Colon (tissue), 2 donors: ENCODE measurements around the gene TOMM5.

Source experiments
- FAIRE-seq: peaks from 2 replicates; lab custom pipeline; 2012; peaks lifted over from hg19 to GRCh38; lab: Jason Lieb, UNC
- donor health status: control.
- donor health status: control.

The TOMM5 gene

GRCh38 chr9:37562826-37563225, 29.6 kb downstream of the TOMM5 start:
- FAIRE-seq, result no peak

- no peak for FAIRE-seq
Measured at GRCh38 chr9:37561682-37562081, 30.7 kb downstream of the TOMM5 start.

GRCh38 chr9:37559855-37560592, 32.4 kb downstream of the TOMM5 start:
- no peak for FAIRE-seq

GRCh38 chr9:37559125-37559524, 33.3 kb downstream of the TOMM5 start:
- no peak for FAIRE-seq

GRCh38 chr9:37555786-37556185, 36.6 kb downstream of the TOMM5 start:
- no peak for FAIRE-seq

GRCh38 chr9:37554318-37554717, 38.1 kb downstream of the TOMM5 start:
- FAIRE-seq, result no peak

GRCh38 chr9:37551888-37552287, 40.5 kb downstream of the TOMM5 start:
- FAIRE-seq, result no peak

GRCh38 chr9:37551468-37551867, 40.9 kb downstream of the TOMM5 start:
- no peak for FAIRE-seq

- no peak for FAIRE-seq
Measured at GRCh38 chr9:37550781-37551180, 41.6 kb downstream of the TOMM5 start.

- FAIRE-seq, result no peak
Measured at GRCh38 chr9:37549527-37549926, 42.9 kb downstream of the TOMM5 start.

GRCh38 chr9:37547328-37547878, 45.0 kb downstream of the TOMM5 start:
- no peak for FAIRE-seq

- FAIRE-seq, result no peak
Measured at GRCh38 chr9:37543468-37543867, 48.9 kb downstream of the TOMM5 start.

GRCh38 chr9:37542895-37543294, 49.5 kb downstream of the TOMM5 start:
- FAIRE-seq, result no peak

GRCh38 chr9:37542488-37542887, 49.9 kb downstream of the TOMM5 start:
- no peak for FAIRE-seq

- FAIRE-seq, result no peak
Measured at GRCh38 chr9:37541465-37541864, 50.9 kb downstream of the TOMM5 start.

- no peak for FAIRE-seq
Measured at GRCh38 chr9:37540634-37541033, 51.8 kb downstream of the TOMM5 start.

GRCh38 chr9:37539634-37540033, 52.8 kb downstream of the TOMM5 start:
- no peak for FAIRE-seq
